IMR-90 (cell line): ENCODE measurements around the gene ZNHIT1. TPM values are rescaled to one million over a fixed set of nuclear protein-coding genes. Genes with fewer than 3 reads are reported as not detected.

Source experiments
- ATAC-seq: fragments of 200-7000 bp; cut with Tn5 transposase; 2 replicates; pipeline ENCODE4 v1.9.1; 2020; ENCODE audit warnings: low read depth, mild to moderate bottlenecking, moderate library complexity
- BruUV-seq: library from RNA; stranded (reverse); fragments of 400-500 nt; replicated peaks from 2 replicates; lab custom pipeline; 2021; lab: Mats Ljungman, UMichigan
- CTCF ChIA-PET: fragments of 300-600 bp; formaldehyde crosslinking; extraction: SDS; loops from one replicate; lab custom pipeline; 2021; ENCODE audit warnings: antibody characterized with exemption; lab: Yijun Ruan, JAX
- POLR2A ChIA-PET: fragments of 300-600 bp; sonication (Branson Sonifier 250); formaldehyde crosslinking; loops from one replicate; lab custom pipeline; 2022; ENCODE audit warnings: antibody characterized with exemption; ENCODE audit not compliant: unreplicated experiment; lab: Charles Lee
- DNase-seq: peaks from one replicate; pipeline ENCODE4 v3.0.0; 2013
- H2AFZ ChIP-seq: replicated peaks from 2 replicates; pipeline ENCODE3; 2013; ENCODE audit warnings: low read length, mild to moderate bottlenecking; ENCODE audit not compliant: poor library complexity
- H2AK5ac ChIP-seq: 2 replicates; pipeline ENCODE4 v1.6.1; 2013; ENCODE audit warnings: low read depth, low read length, inconsistent platforms
- H2AK9ac ChIP-seq: replicated peaks from 2 replicates; pipeline ENCODE3; 2013; ENCODE audit warnings: mild to moderate bottlenecking, low read depth, low read length, moderate library complexity; ENCODE audit not compliant: poor library complexity
- H2BK120ac ChIP-seq: 2 replicates; pipeline ENCODE4 v1.6.1; 2013; ENCODE audit warnings: low read depth, low read length, inconsistent platforms
- H2BK15ac ChIP-seq: 3 replicates; pipeline ENCODE4 v1.6.1; 2013; ENCODE audit warnings: low read depth, low read length, inconsistent platforms
- H2BK20ac ChIP-seq: 2 replicates; pipeline ENCODE4 v1.6.1; 2013; ENCODE audit warnings: low read depth, mild to moderate bottlenecking, inconsistent platforms, low read length, moderate library complexity
- H2BK5ac ChIP-seq: 2 replicates; pipeline ENCODE4 v1.6.1; 2013; ENCODE audit warnings: mild to moderate bottlenecking, low read depth, low read length, inconsistent platforms; ENCODE audit not compliant: poor library complexity, severe bottlenecking
- H3K14ac ChIP-seq: replicated peaks from 2 replicates; pipeline ENCODE4 v1.6.1; 2013; ENCODE audit warnings: low read depth, low read length, inconsistent platforms
- H3K18ac ChIP-seq: 2 replicates; pipeline ENCODE4 v1.6.1; 2013; ENCODE audit warnings: low read depth, low read length, control low read depth
- H3K23ac ChIP-seq: 2 replicates; pipeline ENCODE4 v1.6.1; 2013; ENCODE audit warnings: low read depth, low read length, inconsistent platforms
- H3K27ac ChIP-seq: 2 replicates; pipeline ENCODE4 v1.5.1; 2013; ENCODE audit warnings: mild to moderate bottlenecking, control low read depth, low read length; ENCODE audit not compliant: insufficient read depth
- H3K27me3 ChIP-seq: 2 replicates; pipeline ENCODE4 v1.6.1; 2013; ENCODE audit warnings: low read length; ENCODE audit not compliant: control insufficient read depth, insufficient read depth
- H3K36me3 ChIP-seq: 2 replicates; pipeline ENCODE4 v1.6.1; 2013; ENCODE audit warnings: low read length, mixed read lengths; ENCODE audit not compliant: control insufficient read depth, insufficient read depth
- H3K4ac ChIP-seq: 2 replicates; pipeline ENCODE4 v1.6.1; 2013; ENCODE audit warnings: low read depth, low read length, inconsistent platforms
- H3K4me1 ChIP-seq: 2 replicates; pipeline ENCODE4 v1.6.1; 2013; ENCODE audit warnings: low read length, mixed read lengths; ENCODE audit not compliant: control insufficient read depth, insufficient read depth
- H3K4me2 ChIP-seq: 2 replicates; pipeline ENCODE4 v1.6.1; 2013; ENCODE audit warnings: low read depth, mild to moderate bottlenecking, control low read depth, low read length, moderate library complexity
- H3K4me3 ChIP-seq: 2 replicates; pipeline ENCODE4 v1.5.1; 2013; ENCODE audit warnings: low read depth, mild to moderate bottlenecking, control low read depth, low read length, moderate library complexity; ENCODE audit not compliant: insufficient read depth
- H3K56ac ChIP-seq: 2 replicates; pipeline ENCODE4 v1.6.1; 2013; ENCODE audit warnings: low read length, inconsistent platforms; ENCODE audit not compliant: insufficient read depth; ENCODE audit errors: extremely low read depth
- H3K79me1 ChIP-seq, 2 experiments: 2 replicates each; pipeline ENCODE4 v1.6.1; 2013; ENCODE audit warnings: low read length in 2 of 2, inconsistent platforms in 1 of 2, low read depth in 1 of 2
- H3K9ac ChIP-seq: 2 replicates; pipeline ENCODE4 v1.6.1; 2013; ENCODE audit warnings: low read depth, low read length, control low read depth
- H3K9me1 ChIP-seq: 2 replicates; pipeline ENCODE4 v1.6.1; 2013; ENCODE audit warnings: low read length, inconsistent platforms; ENCODE audit not compliant: insufficient read depth
- H3K9me3 ChIP-seq: 2 replicates; pipeline ENCODE4 v1.6.1; 2013; ENCODE audit warnings: low read length; ENCODE audit not compliant: control insufficient read depth, insufficient read depth
- H4K20me1 ChIP-seq: 2 replicates; pipeline ENCODE4 v1.6.1; 2013; ENCODE audit warnings: low read length, inconsistent platforms; ENCODE audit not compliant: insufficient read depth
- H4K5ac ChIP-seq: 2 replicates; pipeline ENCODE4 v1.6.1; 2013; ENCODE audit warnings: mild to moderate bottlenecking, low read depth, low read length, control low read depth
- H4K8ac ChIP-seq, 2 experiments: 2 replicates each; pipeline ENCODE4 v1.6.1; 2013; ENCODE audit warnings: low read depth in 2 of 2, low read length in 2 of 2, control low read depth in 1 of 2, inconsistent platforms in 1 of 2
- H4K91ac ChIP-seq: 2 replicates; pipeline ENCODE4 v1.6.1; 2013; ENCODE audit warnings: low read depth, low read length, inconsistent platforms; ENCODE audit not compliant: insufficient read depth
- BHLHE40 ChIP-seq: fragments of 150-350 bp; IDR thresholded peaks from 2 replicates; pipeline ENCODE4 v1.6.1; 2016; ENCODE audit warnings: mild to moderate bottlenecking, low read depth, low read length
- CEBPB ChIP-seq: IDR thresholded peaks from 2 replicates; pipeline ENCODE4 v1.6.1; 2012; ENCODE audit warnings: low read depth, low read length, improper control_type of control experiment
- CHD1 ChIP-seq: IDR thresholded peaks from 2 replicates; pipeline ENCODE4 v1.6.1; 2012; ENCODE audit warnings: low read depth, low read length, improper control_type of control experiment
- FOS ChIP-seq: fragments of 150-350 bp; IDR thresholded peaks from 2 replicates; pipeline ENCODE4 v1.6.1; 2016; ENCODE audit warnings: low read depth, low read length
- MAFK ChIP-seq: IDR thresholded peaks from 2 replicates; pipeline ENCODE4 v1.6.1; 2012; ENCODE audit warnings: low read depth, low read length, improper control_type of control experiment
- MAZ ChIP-seq: IDR thresholded peaks from 2 replicates; pipeline ENCODE4 v1.6.1; 2012; ENCODE audit warnings: low read depth, mild to moderate bottlenecking, low read length, improper control_type of control experiment, moderate library complexity, borderline replicate concordance
- MXI1 ChIP-seq: IDR thresholded peaks from 2 replicates; pipeline ENCODE4 v1.6.1; 2012; ENCODE audit warnings: low read depth, mild to moderate bottlenecking, low read length, moderate library complexity, borderline replicate concordance
- NFE2L2 ChIP-seq: fragments of 150-350 bp; IDR thresholded peaks from 2 replicates; pipeline ENCODE4 v1.6.1; 2016; ENCODE audit warnings: low read depth, mild to moderate bottlenecking, low read length
- POLR2A ChIP-seq: IDR thresholded peaks from 2 replicates; pipeline ENCODE4 v1.6.1; 2012; ENCODE audit warnings: mild to moderate bottlenecking, low read depth, low read length
- RCOR1 ChIP-seq: IDR thresholded peaks from 2 replicates; pipeline ENCODE4 v1.6.1; 2012; ENCODE audit warnings: mild to moderate bottlenecking, low read length, improper control_type of control experiment; ENCODE audit not compliant: insufficient replicate concordance
- RFX5 ChIP-seq: IDR thresholded peaks from 2 replicates; pipeline ENCODE4 v1.8.0; 2012; ENCODE audit warnings: low read depth, mild to moderate bottlenecking, low read length, moderate library complexity
- WGBS, 2 experiments: methylation state at CpG; one replicate each; pipeline versions ENCODE4 v1.1.5 to v1.1.7; 2013; ENCODE audit warnings: missing lambda C conversion rate in 2 of 2; ENCODE audit not compliant: insufficient read length in 1 of 2; ENCODE audit errors: extremely low coverage in 2 of 2; 5-methylcytosine and 5-hydroxymethylcytosine counted together
- dilution Hi-C: fragments of 300-500 bp; cut with HindIII; formaldehyde crosslinking; loops from one replicate; pipeline ENCODE4 v1.14.3; 2018; ENCODE audit warnings: low sequenced_read_pairs; ENCODE audit not compliant: unreplicated experiment
- in situ Hi-C: fragments of 300-500 bp; cut with MboI; formaldehyde crosslinking; loops from 3 replicates; pipeline ENCODE4 v1.14.3; 2019; ENCODE audit warnings: low sequenced_read_pairs, inconsistent platforms, mixed read lengths
- intact Hi-C: fragments of 100-400 bp; cut with micrococcal nuclease; formaldehyde crosslinking; loops from 2 replicates; pipeline ENCODE4 v1.10.0; 2022
- polyA plus RNA-seq, 3 experiments: library from polyadenylated mRNA; depleted of rRNA; stranded (reverse); fragments of >200 nt; gene quantifications; 2 replicates each; pipeline ENCODE4 v1.2.3, GENCODE V29; 2012; ENCODE audit warnings: low replicate concordance in 1 of 3
- total RNA-seq: library from RNA; depleted of rRNA; stranded (reverse); fragments of >200 nt; gene quantifications from 2 replicates; pipeline ENCODE4 v1.2.3, GENCODE V29; 2012
- TF ChIP-seq, protein P1 (sequence below): fragments of 150-350 bp; IDR thresholded peaks from 2 replicates; pipeline ENCODE4 v1.6.1; 2017; ENCODE audit warnings: mild to moderate bottlenecking, antibody characterized with exemption, low read length, low read depth
- TF ChIP-seq, protein P2 (sequence below): conservative IDR thresholded peaks from 2 replicates; pipeline ENCODE4 v1.5.1; 2012; ENCODE audit warnings: mild to moderate bottlenecking, low read depth, low read length, improper control_type of control experiment
- TF ChIP-seq, protein P3 (sequence below): fragments of 150-350 bp; IDR thresholded peaks from 2 replicates; pipeline ENCODE4 v1.6.1; 2016; ENCODE audit warnings: low read depth, mild to moderate bottlenecking, low read length, moderate library complexity, borderline replicate concordance

ZNHIT1 gene
- total and polyA plus RNA-seq, 2 of the 4 experiments (the other 2 are of a cell fraction): 31.7 to 47.1 TPM

GRCh38 chr7:101250324-101250723, 32.4 kb downstream of the ZNHIT1 start:
- no peak overlapping the region for H2BK5ac ChIP-seq
- H3K9me3 ChIP-seq: no peaks in the 10 kb centered on the region
- no peak overlapping the region for H2BK15ac ChIP-seq
- no peak overlapping the region for H3K9ac ChIP-seq
- intact Hi-C loops: no loop called here
- in situ Hi-C loops: no loop called here
- H3K27me3 ChIP-seq: peaks cover 5% of the 10 kb centered on the region; the same call in 1 of the 2 replicates
- peaks cover 18 to 36% of the 10 kb centered on the region in 2 experiments for H3K79me1 ChIP-seq
- H3K9me1 ChIP-seq: peaks cover 3% of the 10 kb centered on the region; the same call in 1 of the 2 replicates
- WGBS, 2 experiments: 100% methylated on average over 1 of the region's 3 CpGs; no CpG with 5 or more reads in 1 of the 2 experiments
- ATAC-seq: no peak
- DNase-seq: no peak
- H3K18ac ChIP-seq: no peak overlapping the region
- no peak overlapping the region for H3K4ac ChIP-seq
- H2BK20ac ChIP-seq: no peak overlapping the region
- no peak overlapping the region for H2AK9ac ChIP-seq
- H4K20me1 ChIP-seq: peaks cover 6% of the 10 kb centered on the region; the same call in 1 of the 2 replicates
- H4K5ac ChIP-seq: no peak overlapping the region
- no peak overlapping the region for H3K4me2 ChIP-seq
- no peak overlapping the region for H3K56ac ChIP-seq
- CTCF ChIA-PET: no interaction called here
- no TSS peak for BruUV-seq
- H2AFZ ChIP-seq: no peak overlapping the region
- peaks cover 5% of the 10 kb centered on the region for H3K36me3 ChIP-seq
- H2AK5ac ChIP-seq: no peak overlapping the region
- H3K14ac ChIP-seq: no peak overlapping the region
- POLR2A ChIA-PET: no interaction called here
- TF ChIP-seq NFE2L2: no peak
- TF ChIP-seq MAZ: no peak
- TF ChIP-seq MAFK: no peak
- no peak for TF ChIP-seq RFX5
- TF ChIP-seq, protein P1, sequence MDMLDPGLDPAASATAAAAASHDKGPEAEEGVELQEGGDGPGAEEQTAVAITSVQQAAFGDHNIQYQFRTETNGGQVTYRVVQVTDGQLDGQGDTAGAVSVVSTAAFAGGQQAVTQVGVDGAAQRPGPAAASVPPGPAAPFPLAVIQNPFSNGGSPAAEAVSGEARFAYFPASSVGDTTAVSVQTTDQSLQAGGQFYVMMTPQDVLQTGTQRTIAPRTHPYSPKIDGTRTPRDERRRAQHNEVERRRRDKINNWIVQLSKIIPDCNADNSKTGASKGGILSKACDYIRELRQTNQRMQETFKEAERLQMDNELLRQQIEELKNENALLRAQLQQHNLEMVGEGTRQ: no peak
- TF ChIP-seq CHD1: no peak
- no peak for TF ChIP-seq FOS
- TF ChIP-seq, protein P2, sequence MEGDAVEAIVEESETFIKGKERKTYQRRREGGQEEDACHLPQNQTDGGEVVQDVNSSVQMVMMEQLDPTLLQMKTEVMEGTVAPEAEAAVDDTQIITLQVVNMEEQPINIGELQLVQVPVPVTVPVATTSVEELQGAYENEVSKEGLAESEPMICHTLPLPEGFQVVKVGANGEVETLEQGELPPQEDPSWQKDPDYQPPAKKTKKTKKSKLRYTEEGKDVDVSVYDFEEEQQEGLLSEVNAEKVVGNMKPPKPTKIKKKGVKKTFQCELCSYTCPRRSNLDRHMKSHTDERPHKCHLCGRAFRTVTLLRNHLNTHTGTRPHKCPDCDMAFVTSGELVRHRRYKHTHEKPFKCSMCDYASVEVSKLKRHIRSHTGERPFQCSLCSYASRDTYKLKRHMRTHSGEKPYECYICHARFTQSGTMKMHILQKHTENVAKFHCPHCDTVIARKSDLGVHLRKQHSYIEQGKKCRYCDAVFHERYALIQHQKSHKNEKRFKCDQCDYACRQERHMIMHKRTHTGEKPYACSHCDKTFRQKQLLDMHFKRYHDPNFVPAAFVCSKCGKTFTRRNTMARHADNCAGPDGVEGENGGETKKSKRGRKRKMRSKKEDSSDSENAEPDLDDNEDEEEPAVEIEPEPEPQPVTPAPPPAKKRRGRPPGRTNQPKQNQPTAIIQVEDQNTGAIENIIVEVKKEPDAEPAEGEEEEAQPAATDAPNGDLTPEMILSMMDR: no peak
- no peak for TF ChIP-seq CEBPB
- TF ChIP-seq POLR2A: no peak
- no peak for TF ChIP-seq RCOR1
- no peak for TF ChIP-seq BHLHE40
- TF ChIP-seq, protein P3, sequence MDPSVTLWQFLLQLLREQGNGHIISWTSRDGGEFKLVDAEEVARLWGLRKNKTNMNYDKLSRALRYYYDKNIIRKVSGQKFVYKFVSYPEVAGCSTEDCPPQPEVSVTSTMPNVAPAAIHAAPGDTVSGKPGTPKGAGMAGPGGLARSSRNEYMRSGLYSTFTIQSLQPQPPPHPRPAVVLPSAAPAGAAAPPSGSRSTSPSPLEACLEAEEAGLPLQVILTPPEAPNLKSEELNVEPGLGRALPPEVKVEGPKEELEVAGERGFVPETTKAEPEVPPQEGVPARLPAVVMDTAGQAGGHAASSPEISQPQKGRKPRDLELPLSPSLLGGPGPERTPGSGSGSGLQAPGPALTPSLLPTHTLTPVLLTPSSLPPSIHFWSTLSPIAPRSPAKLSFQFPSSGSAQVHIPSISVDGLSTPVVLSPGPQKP: no peak
- TF ChIP-seq MXI1: no peak
- H3K4me3 ChIP-seq: no peak overlapping the region
- no peak overlapping the region for H2BK120ac ChIP-seq
- H4K8ac ChIP-seq: no peak overlapping the region
- dilution Hi-C loops: no loop called here
- peaks cover 5% of the 10 kb centered on the region; the same call in 1 of the 2 replicates for H3K4me1 ChIP-seq
- H3K23ac ChIP-seq: no peak overlapping the region
- H3K27ac ChIP-seq: no peak overlapping the region
- no peak overlapping the region for H4K91ac ChIP-seq
